GM21717 (cell line): Measurements from ENCODE around the gene ADAMTS3.
"Not testable (repeated sequence)": the region's sequence is repeated elsewhere in the genome, so short reads cannot be mapped to it uniquely, and the experiment has no call there.

Experiments
- ATAC-seq: cut with Tn5 transposase; IDR thresholded peaks from one replicate; pipeline ENCODE4 v1.9.1; 2021; ENCODE audit warnings: mild to moderate bottlenecking, moderate library complexity; ENCODE audit not compliant: unreplicated experiment

Gene ADAMTS3

GRCh38 chr4:72553540-72554337 lies 15.3 kb downstream of the ADAMTS3 start:
- no peak for ATAC-seq

GRCh38 chr4:72552447-72552846 lies 16.6 kb downstream of the ADAMTS3 start:
- ATAC-seq, result no peak

- ATAC-seq, result no peak
Measured at GRCh38 chr4:72546456-72546855, 22.6 kb downstream of the ADAMTS3 start.

GRCh38 chr4:72540694-72541093 lies 28.3 kb downstream of the ADAMTS3 start:
- not testable (repeated sequence) for ATAC-seq

GRCh38 chr4:72538006-72538405 lies 31.0 kb downstream of the ADAMTS3 start:
- no peak for ATAC-seq

GRCh38 chr4:72536443-72536842 lies 32.6 kb downstream of the ADAMTS3 start:
- no peak for ATAC-seq

- no peak for ATAC-seq
Measured at GRCh38 chr4:72531768-72532290, 37.2 kb downstream of the ADAMTS3 start.

GRCh38 chr4:72531322-72531721 lies 37.7 kb downstream of the ADAMTS3 start:
- no peak for ATAC-seq

- no peak for ATAC-seq
Measured at GRCh38 chr4:72529148-72529822, 39.7 kb downstream of the ADAMTS3 start.

- no peak for ATAC-seq
Measured at GRCh38 chr4:72527038-72527646, 41.9 kb downstream of the ADAMTS3 start.

- no peak for ATAC-seq
Measured at GRCh38 chr4:72525938-72526337, 43.1 kb downstream of the ADAMTS3 start.

- ATAC-seq, result no peak
Measured at GRCh38 chr4:72522440-72522839, 46.6 kb downstream of the ADAMTS3 start.

- ATAC-seq, result no peak
Measured at GRCh38 chr4:72513227-72513626, 55.8 kb downstream of the ADAMTS3 start.

- no peak for ATAC-seq
Measured at GRCh38 chr4:72507860-72508419, 61.1 kb downstream of the ADAMTS3 start.

GRCh38 chr4:72507167-72507566 lies 61.9 kb downstream of the ADAMTS3 start:
- no peak for ATAC-seq

- ATAC-seq, result peak; percentile 91
Measured at GRCh38 chr4:72505314-72505744, 63.7 kb downstream of the ADAMTS3 start.

- ATAC-seq, result no peak
Measured at GRCh38 chr4:72500214-72500613, 68.8 kb downstream of the ADAMTS3 start.

GRCh38 chr4:72496119-72496518 lies 72.9 kb downstream of the ADAMTS3 start:
- ATAC-seq, result no peak

- ATAC-seq, result no peak
Measured at GRCh38 chr4:72494156-72494555, 74.9 kb downstream of the ADAMTS3 start.

GRCh38 chr4:72489267-72489666 lies 79.8 kb downstream of the ADAMTS3 start:
- ATAC-seq, result no peak

GRCh38 chr4:72486991-72487390 lies 82.0 kb downstream of the ADAMTS3 start:
- ATAC-seq, result no peak
